Mononuclear cell (primary cell): ENCODE data around the gene PSMA6. TPM values are rescaled to one million over a fixed set of nuclear protein-coding genes. Genes with fewer than 3 reads are reported as not detected.
"Not testable (repeated sequence)": the region's sequence is repeated elsewhere in the genome, so short reads cannot be mapped to it uniquely, and the experiment has no call there.

Experiments used
- H3K27me3 ChIP-seq: 2 replicates; pipeline ENCODE4 v1.6.0; 2011; ENCODE audit warnings: low read length, control low read depth; ENCODE audit not compliant: insufficient read depth
- H3K4me1 ChIP-seq: 2 replicates; pipeline ENCODE4 v1.5.1; 2011; ENCODE audit warnings: mild to moderate bottlenecking, low read length, control low read depth; ENCODE audit not compliant: insufficient read depth
- H3K4me3 ChIP-seq: 2 replicates; pipeline ENCODE4 v1.5.1; 2011; ENCODE audit warnings: mild to moderate bottlenecking, low read length, moderate library complexity
- H3K9me3 ChIP-seq: 2 replicates; pipeline ENCODE4 v1.5.1; 2011; ENCODE audit warnings: low read depth, mild to moderate bottlenecking, control low read depth, low read length
- total RNA-seq: library from RNA; depleted of rRNA; stranded (reverse); fragments of >200 nt; gene quantifications from one replicate; pipeline ENCODE4 v1.2.3, GENCODE V29; 2012

The PSMA6 gene
- total RNA-seq: 153 TPM

DNA sequence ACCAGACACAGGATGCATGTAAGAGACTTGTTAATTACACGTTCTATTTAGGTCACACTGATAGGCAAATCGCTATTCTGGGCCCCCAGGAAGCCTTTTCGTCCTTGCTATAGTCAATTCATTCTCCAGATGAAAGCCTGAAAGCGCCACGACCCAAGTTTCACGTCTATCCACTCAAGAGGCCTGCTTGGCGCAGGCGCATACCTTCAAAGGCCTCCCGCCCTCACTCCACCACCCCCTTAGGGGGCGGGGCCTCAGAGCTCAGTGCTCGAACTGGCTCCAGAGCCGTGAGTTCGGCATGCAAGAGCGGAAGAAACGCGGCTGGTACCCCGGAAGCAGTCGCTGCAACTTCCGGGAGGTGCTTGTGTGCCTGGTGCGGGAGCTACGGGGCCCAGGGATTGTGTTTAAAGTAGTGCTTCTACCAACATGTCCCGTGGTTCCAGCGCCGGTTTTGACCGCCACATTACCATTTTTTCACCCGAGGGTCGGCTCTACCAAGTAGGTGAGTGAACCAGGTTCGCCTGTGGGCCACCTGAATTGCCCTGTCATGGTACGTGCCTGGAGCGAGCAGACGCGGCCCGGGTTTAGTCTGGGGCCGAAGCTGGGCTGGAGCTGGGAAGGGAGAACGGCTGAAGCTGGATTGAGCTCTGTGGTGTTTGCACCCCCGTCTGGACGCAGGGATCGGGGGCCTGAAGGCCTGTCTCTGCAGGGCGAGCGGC lies at the start of gene PSMA6:
PSMA6 (plus strand) TSS at position 332 of the 719 bp plus-strand sequence; CDS start at position 427, 95 bp downstream.
- Histone ChIP-seq H3K27me3 (no peaks in the 10 kb centered on the region), H3K9me3 (no peaks in the 10 kb centered on the region), H3K4me3 (peak within 1 kb of the TSS; percentile 69), H3K4me1 (peaks cover 66% of the 10 kb centered on the region)

DNA sequence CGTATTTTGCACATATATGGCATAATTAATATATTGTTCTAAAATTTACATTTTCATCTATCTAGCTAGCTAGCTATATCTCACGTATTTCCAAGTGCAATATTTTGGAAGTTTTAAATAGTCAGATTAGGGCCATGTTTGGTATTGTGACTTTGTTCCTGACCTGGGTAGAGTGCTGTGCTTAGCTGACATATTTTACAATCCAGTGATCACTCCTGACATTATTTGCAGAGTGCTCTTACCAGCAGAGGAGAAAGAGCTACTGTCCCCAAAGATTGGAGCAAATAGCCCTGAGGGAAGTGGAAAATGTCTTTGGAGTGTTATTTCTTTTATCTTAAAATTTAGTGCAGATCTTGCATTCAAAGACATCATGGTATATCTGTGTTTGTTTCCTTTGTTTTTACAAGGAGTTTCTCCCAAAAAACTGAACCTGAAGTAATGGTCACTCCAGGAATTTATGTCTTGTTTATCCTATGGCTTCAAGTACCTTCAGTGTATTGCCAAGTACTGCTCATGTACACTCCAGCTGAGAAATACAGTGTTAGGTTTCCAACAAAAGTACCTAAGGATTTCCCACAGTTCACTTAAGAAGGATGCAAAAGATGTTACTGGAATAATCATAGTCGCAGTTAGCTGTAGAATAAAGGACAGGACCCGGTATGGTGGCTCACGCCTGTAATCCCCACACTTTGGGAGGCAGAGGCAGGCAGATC lies 49.4 kb upstream of the PSMA6 start:
- Histone ChIP-seq H3K4me3 (no peak overlapping the region), H3K9me3 (no peaks in the 10 kb centered on the region), H3K4me1 (no peaks in the 10 kb centered on the region), H3K27me3 (no peaks in the 10 kb centered on the region)

DNA sequence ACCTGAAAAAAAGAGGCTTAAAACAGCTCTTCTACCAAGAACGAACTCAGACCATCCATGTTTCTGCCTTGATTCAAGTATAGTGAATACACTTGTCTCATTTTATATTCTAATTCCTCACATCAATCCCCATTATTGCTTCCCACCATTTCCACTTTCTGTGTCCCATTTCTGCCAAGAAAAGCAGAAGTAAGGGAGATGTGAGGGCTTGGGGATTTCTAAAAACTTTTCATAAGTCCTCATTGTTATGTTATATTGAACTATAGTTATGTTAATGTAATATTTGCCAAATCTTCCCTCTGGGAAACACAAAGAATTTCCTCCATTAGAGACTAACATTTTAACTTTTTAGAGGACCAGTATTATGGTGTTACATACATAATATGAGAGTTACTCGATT lies 48.2 kb upstream of the PSMA6 start:
- Histone ChIP-seq H3K27me3 (no peaks in the 10 kb centered on the region), H3K9me3 (no peaks in the 10 kb centered on the region), H3K4me1 (no peaks in the 10 kb centered on the region), H3K4me3 (no peak overlapping the region)

DNA sequence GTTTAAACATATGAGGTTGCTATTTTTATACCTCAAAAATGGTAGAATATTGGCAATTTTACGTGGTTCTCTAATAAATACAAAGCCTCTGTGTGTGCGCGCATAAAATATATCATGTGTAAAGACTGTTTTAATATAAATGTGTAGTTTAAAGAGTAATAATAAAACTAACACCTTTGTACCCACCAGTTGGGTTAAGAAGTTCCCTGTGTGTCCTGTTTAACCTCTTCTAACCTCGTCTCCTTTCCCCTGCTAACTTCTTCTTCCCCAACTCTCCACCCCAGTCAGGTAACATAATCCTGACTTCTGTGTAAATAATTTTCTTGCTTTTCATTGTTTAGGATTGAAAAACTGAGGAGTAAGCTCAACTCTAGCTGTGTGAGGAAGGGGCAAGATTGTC lies 47.6 kb upstream of the PSMA6 start:
- Histone ChIP-seq H3K4me3 (no peak overlapping the region), H3K4me1 (no peaks in the 10 kb centered on the region), H3K9me3 (no peaks in the 10 kb centered on the region), H3K27me3 (no peaks in the 10 kb centered on the region)

DNA sequence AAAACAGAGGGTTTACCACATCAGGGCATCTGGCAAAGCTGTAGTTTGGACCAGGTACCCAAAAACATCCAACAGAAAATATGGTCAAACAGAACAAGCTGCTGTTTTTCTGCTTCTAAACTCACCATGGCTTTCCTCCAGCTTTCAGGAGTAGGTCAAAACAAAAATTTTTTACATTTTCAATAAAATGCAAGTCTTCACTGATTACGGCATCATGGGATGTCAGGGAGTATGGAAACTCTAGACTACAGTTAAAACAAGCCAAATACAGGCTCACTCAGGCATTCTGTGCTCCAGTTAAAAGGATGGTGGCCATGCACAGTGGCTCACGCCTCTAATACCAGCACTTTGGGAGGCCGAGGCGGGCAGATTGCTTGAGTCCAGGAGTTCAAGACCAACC lies 47.1 kb upstream of the PSMA6 start:
- H3K4me1 ChIP-seq: no peaks in the 10 kb centered on the region
- H3K9me3 ChIP-seq: no peaks in the 10 kb centered on the region
- no peak overlapping the region for H3K4me3 ChIP-seq
- H3K27me3 ChIP-seq: no peaks in the 10 kb centered on the region

DNA sequence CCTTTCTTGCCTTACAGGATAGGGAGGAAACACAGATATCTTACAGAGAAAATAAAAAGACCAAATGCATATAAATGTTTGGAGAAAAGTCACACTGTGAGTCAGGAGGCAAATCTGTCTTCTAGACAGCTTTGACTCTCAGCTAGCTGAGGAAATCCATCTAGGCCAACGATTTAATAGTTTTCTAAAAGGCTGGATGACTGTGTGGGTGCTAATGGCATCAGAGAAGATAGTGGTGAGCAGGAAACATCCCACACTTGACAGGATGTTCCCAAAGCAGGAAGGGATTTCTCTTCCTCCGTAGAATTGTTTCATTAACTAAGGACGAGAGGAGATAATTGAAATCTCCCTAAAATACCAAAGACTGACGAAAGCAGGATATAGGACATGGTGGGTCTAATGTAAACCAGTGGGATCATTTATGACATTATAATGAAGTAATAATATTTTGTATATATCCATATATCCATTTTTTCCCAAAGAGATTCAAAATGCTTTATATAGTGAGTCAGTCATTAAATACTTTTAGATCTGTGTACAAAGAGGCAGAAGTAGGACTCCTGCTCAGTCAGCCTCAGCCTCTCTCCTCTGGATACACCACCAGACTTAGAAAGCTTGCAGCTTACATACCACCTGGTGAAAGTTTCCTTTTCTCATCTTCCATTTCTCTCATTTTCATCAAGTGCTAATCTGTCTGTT lies 44.3 kb upstream of the PSMA6 start:
- no peak overlapping the region for H3K4me3 ChIP-seq
- peaks cover 5% of the 10 kb centered on the region for H3K4me1 ChIP-seq
- H3K27me3 ChIP-seq: no peaks in the 10 kb centered on the region
- no peaks in the 10 kb centered on the region for H3K9me3 ChIP-seq

DNA sequence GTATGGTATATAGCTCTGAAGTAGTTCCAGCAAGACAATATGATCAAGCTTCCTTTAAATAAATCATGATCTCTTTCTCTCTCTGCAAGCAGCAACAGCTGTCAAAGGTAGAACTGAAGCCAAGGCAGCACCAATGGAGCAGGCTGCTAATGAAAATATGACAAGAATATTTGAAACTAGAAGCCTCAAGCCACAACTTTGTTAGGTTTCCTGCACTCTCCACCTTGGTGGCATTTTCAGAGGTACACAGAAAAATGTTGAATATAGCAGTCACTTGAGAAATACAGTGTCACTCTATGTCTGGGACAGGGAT lies 43.8 kb upstream of the PSMA6 start:
- no peaks in the 10 kb centered on the region for H3K27me3 ChIP-seq
- H3K9me3 ChIP-seq: no peaks in the 10 kb centered on the region
- H3K4me3 ChIP-seq: no peak overlapping the region
- H3K4me1 ChIP-seq: peaks cover 5% of the 10 kb centered on the region

DNA sequence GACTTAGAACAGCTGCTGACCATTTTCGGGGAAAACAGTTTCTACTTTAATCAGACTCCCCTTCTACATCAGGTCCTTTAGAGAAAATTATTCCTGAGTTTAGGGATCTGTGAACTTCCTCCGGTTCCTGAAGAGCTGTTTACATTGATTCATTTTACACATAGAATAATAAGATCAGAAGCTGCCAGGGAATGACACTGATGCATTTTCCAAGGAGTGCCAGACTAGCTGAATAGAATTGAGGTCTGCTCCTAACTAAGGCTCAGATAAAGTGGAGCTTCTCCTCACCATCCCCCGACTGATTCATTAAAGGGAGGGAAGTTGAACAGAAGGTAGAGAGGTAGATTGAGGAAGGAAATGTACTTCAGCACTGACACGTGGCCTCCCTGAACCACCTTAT lies 41.9 kb upstream of the PSMA6 start:
- H3K9me3 ChIP-seq: no peaks in the 10 kb centered on the region
- no peaks in the 10 kb centered on the region for H3K27me3 ChIP-seq
- H3K4me3 ChIP-seq: no peak overlapping the region
- peaks cover 5% of the 10 kb centered on the region for H3K4me1 ChIP-seq

DNA sequence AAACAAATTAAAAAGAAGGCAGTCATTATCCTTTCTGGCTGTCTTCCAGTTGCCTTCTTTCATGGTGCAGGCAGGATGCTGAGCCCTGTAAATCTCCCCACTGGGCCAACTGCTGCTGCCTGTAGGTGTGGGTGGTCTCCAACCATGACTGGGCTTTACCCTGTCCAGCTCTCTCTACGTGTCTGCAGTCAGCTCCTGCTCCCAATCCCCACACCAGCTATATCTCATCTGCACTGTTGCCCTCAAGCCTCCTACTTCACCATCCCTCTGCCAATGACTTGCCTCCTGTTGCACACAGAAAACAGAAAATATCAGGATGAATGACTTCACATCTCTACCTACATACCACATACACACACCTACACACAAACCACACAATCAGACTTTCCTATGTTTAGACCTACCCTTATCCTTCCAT lies 39.7 kb upstream of the PSMA6 start:
- peaks cover 5% of the 10 kb centered on the region for H3K4me1 ChIP-seq
- H3K9me3 ChIP-seq: no peaks in the 10 kb centered on the region

DNA sequence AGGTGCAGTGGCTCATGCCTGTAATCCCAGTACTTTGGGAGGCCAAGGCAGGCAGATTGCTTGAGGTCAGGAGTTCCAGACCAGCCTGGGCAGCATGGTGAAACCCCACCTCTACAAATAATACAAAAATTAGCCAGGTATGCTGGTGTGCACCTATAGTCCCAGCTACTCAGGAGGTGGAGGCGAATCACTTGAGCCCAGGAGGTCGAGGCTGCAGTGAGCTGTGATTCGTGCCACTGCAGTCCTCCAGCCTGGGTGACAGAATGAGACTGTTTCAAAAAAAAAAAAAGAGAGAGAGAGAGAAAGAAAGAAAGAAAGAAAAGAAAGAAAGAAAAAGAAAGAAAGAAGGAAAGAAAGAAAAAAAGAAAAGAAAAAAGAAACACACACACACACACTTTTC lies 39.1 kb upstream of the PSMA6 start:
- not testable (repeated sequence) for H3K27me3 ChIP-seq, H3K9me3 ChIP-seq, H3K4me1 ChIP-seq, H3K4me3 ChIP-seq

More for the DNA sequence above, 39.7 kb upstream of the PSMA6 start:
- no peaks in the 10 kb centered on the region for H3K27me3 ChIP-seq
- no peak overlapping the region for H3K4me3 ChIP-seq

DNA sequence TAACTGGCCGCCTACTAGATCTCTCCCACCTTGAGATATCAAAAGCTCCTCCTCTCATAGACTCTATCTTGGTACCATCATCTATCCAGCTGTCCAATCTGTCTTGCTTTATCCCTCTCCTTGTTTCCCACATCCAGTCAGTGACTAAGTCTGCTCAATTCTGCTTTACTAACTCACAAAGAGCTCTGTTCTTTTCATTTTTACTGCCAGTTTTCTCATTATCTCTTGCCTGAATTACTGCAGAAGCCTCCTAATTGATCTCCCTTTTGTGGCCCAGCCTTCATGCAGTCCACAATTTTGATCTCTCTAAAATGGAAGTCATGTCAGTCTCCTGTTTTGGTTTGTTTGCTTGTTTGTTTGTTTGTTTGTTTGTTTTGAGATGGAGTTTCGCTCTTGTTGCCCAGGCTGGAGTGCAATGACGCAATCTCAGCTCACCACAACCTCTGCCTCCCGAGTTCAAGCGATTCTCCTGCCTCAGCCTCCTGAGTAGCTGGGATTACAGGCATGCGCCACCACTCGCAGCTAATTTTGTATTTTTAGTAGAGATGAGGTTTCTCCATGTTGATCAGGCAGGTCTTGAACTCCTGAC lies 38.1 kb upstream of the PSMA6 start:
- H3K9me3 ChIP-seq, H3K27me3 ChIP-seq, H3K4me1 ChIP-seq, H3K4me3 ChIP-seq: not testable (repeated sequence)

DNA sequence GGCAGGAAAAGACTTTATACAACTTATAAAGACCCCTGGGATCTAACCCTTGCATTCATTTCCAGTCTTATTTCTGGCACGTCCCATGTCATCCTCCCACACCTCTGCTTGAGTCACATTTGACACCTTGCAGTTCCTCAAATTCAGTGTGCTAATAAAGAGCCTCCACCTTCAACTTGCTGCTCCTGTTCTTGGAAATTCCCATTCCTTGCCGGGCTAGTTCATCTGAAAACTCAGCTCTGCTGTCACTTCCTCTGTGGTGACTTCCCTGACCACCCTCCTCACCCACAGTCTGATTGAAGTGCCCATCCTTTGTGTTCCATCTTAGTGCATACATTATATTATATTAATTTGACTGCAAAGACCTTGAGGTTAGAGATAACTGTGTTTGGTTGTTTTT lies 37.4 kb upstream of the PSMA6 start:
- Histone ChIP-seq H3K9me3 (no peaks in the 10 kb centered on the region), H3K27me3 (no peaks in the 10 kb centered on the region), H3K4me1 (peaks cover 5% of the 10 kb centered on the region), H3K4me3 (no peak overlapping the region)

DNA sequence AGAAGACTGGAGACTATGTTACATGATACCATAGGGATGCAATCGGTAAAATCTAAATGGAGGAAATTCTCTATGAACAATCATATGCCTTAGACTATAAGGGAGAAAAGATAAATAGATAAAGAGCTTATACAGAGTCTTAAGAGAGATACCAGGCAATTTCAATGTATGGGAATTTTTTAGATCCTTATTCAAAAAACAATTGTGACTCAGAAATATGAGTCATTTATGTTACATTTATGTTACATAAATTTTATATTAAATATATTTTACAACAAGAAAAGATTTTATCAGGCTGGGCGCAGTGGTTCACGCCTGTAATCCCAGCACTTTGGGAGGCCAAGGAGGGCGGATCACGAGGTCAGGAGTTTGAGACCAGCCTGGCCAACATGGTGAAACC lies 36.5 kb upstream of the PSMA6 start:
- Histone ChIP-seq H3K27me3 (no peaks in the 10 kb centered on the region), H3K9me3 (no peaks in the 10 kb centered on the region), H3K4me1 (no peaks in the 10 kb centered on the region), H3K4me3 (no peak overlapping the region)

DNA sequence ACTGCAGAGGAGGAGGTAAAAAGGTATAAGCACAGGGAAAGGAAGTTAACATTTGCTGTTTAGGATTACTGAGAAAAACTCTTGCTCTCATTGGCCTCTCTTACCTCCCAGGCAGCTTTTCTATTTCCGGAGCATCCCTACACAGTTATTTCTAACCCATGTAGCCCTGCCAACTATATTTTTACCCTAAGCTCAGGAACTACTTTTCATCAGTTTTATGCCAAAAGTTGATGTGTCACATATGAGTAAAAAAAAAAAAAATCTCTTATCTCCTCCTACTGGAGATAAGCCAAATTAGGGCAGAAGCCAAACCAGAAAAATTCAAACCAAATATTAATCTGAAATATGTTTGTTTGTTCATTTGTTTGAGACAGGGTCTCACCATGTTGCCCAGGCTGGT lies 34.4 kb upstream of the PSMA6 start:
- Histone ChIP-seq H3K4me3 (no peak overlapping the region), H3K4me1 (no peaks in the 10 kb centered on the region), H3K27me3 (no peaks in the 10 kb centered on the region), H3K9me3 (no peaks in the 10 kb centered on the region)

DNA sequence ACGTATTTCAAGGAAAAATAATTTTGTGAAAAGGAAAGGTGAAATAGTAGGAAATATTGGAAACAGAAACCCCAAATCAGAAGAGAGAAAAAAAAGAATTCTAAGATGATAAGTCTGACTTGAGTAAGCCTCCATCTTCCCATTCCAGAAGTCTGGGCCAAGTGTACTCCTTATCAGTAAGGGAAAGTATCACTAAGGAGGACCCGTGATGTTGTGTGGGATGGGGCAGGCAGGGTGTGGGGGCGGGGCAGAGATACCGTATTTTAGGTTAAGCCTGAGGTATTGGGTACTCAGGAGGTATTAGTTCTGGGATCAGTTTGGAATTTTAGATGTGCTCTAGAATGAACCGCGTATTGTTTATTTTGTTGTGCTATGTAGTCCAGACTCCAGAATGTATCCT lies 33.8 kb upstream of the PSMA6 start:
- Histone ChIP-seq H3K9me3 (no peaks in the 10 kb centered on the region), H3K4me1 (no peaks in the 10 kb centered on the region), H3K27me3 (no peaks in the 10 kb centered on the region), H3K4me3 (no peak overlapping the region)
